GM12874 (cell line): ENCODE measurements around the gene AMPD2.
A peak's percentile ranks its signal among the peaks of the same experiment; 100 is the strongest.

Experiments
- TF ChIP-seq, protein P1 (sequence below): IDR thresholded peaks from 2 replicates; pipeline ENCODE4 v1.5.1; 2011; ENCODE audit warnings: low read depth, mild to moderate bottlenecking, control low read depth, low read length, moderate library complexity; ENCODE audit not compliant: insufficient read depth

Gene AMPD2

GRCh38 chr1:109586055-109586454, 33.6 kb upstream of the AMPD2 start:
- TF ChIP-seq, protein P1, sequence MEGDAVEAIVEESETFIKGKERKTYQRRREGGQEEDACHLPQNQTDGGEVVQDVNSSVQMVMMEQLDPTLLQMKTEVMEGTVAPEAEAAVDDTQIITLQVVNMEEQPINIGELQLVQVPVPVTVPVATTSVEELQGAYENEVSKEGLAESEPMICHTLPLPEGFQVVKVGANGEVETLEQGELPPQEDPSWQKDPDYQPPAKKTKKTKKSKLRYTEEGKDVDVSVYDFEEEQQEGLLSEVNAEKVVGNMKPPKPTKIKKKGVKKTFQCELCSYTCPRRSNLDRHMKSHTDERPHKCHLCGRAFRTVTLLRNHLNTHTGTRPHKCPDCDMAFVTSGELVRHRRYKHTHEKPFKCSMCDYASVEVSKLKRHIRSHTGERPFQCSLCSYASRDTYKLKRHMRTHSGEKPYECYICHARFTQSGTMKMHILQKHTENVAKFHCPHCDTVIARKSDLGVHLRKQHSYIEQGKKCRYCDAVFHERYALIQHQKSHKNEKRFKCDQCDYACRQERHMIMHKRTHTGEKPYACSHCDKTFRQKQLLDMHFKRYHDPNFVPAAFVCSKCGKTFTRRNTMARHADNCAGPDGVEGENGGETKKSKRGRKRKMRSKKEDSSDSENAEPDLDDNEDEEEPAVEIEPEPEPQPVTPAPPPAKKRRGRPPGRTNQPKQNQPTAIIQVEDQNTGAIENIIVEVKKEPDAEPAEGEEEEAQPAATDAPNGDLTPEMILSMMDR: no peak

DNA sequence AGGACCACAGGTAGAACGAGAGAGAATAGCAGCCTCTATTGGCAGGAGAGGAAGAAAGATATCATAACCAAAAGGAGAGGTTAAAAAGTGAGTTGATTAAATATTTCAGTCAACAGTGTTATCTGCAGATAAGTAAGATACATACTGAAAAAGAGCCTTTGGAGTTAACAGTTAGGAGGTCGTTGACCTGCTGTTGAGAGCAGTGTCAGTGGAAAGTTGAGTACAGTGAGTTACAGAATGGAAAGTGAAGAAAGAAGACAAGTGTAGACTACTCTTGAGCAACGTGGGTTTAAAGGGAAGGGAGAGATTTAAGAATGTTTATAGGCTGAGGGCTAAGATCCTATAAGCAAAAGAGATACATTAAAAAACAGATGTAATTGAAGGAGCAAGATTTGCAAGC, 30.5 kb upstream of the AMPD2 start:
- TF ChIP-seq, protein P1: no peak

DNA sequence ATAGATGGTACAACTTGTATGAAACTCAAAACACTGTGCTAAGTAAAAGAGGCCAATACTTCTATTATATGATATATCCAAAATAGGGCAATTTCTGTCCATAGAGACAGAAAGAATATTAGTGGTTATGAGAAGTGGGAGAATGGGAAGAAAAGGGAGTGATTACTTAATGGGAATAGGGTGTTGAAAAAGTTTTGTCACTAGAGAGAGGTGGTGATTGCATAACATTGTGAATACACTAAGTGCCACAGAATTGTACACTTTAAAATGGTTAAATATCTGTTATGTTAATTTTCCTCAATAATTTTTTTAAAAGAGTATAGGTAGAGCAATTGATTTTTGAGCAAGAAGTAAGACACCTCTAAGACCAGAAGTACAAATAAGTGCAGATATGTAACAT, 30.0 kb upstream of the AMPD2 start:
- TF ChIP-seq, protein P1: no peak

DNA sequence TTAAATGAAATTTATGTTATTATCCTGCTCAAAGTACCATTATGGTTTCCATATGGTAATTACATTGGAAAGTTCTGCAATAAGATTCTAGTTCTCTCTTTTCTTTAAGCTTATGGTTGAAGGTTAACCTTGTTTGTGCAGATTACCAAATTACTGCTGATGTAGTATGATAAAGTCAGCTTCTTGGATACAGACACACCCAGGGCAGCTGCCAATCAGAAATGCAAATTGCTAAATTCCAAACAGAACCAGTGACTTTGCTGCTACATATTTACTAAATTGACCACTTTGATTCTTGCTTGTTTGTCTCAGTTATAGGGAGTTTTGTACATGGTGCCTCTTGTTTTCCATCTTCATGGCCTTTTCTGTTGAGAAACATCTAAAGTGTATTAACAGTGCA, 26.7 kb upstream of the AMPD2 start:
- TF ChIP-seq, protein P1: no peak

GRCh38 chr1:109595531-109595930, 24.1 kb upstream of the AMPD2 start:
- TF ChIP-seq, protein P1: no peak

GRCh38 chr1:109598156-109598555, 21.5 kb upstream of the AMPD2 start:
- TF ChIP-seq, protein P1: no peak

- TF ChIP-seq, protein P1: peak; percentile 37; the same call in 1 of the 2 replicates
Observed at GRCh38 chr1:109598655-109599054, 21.0 kb upstream of the AMPD2 start.

GRCh38 chr1:109603229-109603628, 16.4 kb upstream of the AMPD2 start:
- TF ChIP-seq, protein P1: no peak
